Measurements from ENCODE around the gene ENC1.

The ENC1 gene

DNA sequence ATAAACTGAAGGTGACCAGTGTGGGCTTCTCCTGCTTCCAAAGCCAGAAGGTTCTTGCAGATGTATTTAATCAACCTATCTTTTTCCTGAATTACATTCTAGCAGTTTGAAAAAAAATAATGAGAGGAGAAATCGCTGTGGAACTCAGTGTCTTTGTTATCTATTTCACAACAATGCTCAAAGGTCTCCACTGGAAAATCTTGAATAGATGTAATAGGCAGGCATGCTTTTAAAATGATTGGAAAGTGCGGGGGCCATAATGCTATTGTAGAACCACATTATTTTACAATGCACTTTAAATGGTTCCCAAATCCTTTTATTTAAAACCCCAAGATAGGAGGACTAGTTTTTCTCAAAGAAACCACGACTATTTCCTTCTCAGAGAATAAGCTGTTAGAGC, 23.3 kb downstream of the ENC1 start:
- in situ Hi-C loops (cut with MboI; ENCODE audit: low sequenced_read_pairs), result no loop called here

GRCh38 chr5:74616236-74617146, 24.0 kb downstream of the ENC1 start:
- in situ Hi-C loops (cut with MboI; ENCODE audit: low sequenced_read_pairs), result no loop called here

DNA sequence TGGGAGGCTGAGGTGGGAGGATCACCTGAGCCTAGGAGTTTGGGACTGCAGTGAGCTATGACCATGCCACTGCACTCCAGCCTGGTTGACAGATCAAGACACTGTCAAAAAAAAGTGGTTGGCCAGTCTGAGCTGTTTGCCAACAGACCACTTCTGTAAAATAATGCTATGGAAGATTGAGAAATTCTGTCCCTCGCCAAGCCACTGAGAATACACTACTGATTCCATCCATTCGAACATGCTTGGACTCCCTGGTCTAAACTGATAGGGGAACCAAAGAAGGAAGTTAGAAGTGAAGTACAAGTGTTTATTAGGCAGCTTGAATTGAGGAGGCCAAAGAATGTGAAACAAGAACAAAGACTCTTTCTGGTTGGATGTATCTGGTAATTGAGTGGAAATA, 27.2 kb downstream of the ENC1 start:
- in situ Hi-C loops (cut with MboI; ENCODE audit: low sequenced_read_pairs), result no loop called here

- in situ Hi-C loops (cut with MboI; ENCODE audit: low sequenced_read_pairs), result no loop called here
Observed at GRCh38 chr5:74612045-74612444, 28.5 kb downstream of the ENC1 start.

DNA sequence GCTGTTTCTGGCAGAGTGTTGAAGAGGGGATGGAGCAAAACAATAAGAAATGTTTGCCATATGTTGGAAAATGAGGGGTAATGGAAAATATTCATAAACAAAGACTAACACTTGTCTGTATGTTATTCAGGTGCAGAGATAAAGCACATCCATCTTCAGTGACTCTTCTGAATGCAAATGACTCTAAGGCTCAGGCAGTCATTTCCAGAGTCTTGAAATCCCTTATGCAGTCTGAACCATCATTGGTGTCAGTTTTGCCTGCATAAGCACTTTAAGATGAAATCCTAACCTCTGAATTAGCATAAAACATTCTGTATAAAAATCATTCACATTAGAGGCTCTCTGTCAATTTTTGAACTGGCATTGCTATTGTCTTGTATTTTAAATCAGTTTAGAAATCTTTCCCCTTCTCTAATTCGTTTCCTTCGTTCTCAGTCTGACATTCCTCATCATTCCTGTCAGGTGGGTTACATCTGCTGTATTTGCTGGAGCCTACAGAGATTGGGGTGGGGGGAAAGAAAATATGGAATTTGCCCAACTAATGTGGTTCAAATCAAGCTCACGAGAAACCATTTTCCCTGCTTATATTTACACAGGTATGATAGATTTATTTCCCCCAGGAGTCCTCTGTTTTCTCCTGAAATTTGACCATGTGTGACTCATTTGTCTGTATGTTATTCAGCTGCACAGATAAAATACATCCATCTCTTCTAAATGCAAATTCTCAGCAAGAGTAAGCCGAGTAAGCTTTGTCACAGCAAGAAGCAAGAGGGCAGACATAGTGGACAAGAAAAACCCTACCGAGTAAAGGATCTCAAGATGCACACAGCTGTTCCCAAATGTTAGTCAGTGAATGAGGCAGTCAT, 31.6 kb downstream of the ENC1 start:
- in situ Hi-C loops (cut with MboI; ENCODE audit: low sequenced_read_pairs), result no loop called here

DNA sequence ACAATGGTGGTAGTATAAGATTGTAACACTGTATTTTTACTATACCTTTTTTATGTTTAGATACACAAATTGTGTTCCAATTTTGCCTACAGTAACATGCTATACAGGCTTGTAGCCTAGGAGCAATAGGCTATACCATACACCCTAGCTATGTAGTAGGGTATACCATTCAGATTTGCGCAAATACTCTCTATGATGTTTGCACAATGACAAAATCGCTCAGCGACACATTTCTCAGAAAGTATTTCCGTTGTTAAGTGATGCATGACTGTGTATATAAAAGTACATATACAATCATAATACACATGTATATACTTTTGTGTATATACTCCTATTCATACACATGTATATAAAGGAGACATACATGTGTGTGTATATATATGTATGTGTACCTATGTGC, 34.8 kb downstream of the ENC1 start:
- in situ Hi-C loops (cut with MboI; ENCODE audit: low sequenced_read_pairs), result no loop called here

- in situ Hi-C loops (cut with MboI; ENCODE audit: low sequenced_read_pairs), result no loop called here
Observed at GRCh38 chr5:74603376-74603775, 37.2 kb downstream of the ENC1 start.

GRCh38 chr5:74599148-74599547, 41.4 kb downstream of the ENC1 start:
- in situ Hi-C loops (cut with MboI; ENCODE audit: low sequenced_read_pairs), result no loop called here

- in situ Hi-C loops (cut with MboI; ENCODE audit: low sequenced_read_pairs), result no loop called here
Observed at GRCh38 chr5:74598731-74599130, 41.8 kb downstream of the ENC1 start.

DNA sequence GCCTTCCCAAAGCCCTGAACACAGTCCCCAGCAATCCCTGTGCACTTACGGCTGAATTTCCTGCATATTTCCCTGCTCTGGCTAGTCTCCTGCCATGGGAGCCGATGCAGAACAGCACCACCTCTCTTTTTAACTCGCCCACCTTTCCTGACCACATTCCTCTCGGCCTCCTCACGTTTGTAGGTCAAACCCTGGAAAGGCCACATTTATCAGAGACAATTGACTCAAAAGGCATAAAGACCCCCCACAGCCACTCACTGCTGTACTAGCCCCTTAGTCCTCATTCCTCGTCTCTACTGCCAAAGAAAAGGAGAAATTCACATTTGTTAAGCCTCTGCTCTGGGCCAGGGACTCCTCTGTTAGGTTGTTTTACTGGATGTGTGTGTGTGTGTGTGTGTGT, 43.6 kb downstream of the ENC1 start:
- in situ Hi-C loops (cut with MboI; ENCODE audit: low sequenced_read_pairs), result no loop called here

- in situ Hi-C loops (cut with MboI; ENCODE audit: low sequenced_read_pairs), result no loop called here
Observed at GRCh38 chr5:74595143-74595925, 45.2 kb downstream of the ENC1 start.

DNA sequence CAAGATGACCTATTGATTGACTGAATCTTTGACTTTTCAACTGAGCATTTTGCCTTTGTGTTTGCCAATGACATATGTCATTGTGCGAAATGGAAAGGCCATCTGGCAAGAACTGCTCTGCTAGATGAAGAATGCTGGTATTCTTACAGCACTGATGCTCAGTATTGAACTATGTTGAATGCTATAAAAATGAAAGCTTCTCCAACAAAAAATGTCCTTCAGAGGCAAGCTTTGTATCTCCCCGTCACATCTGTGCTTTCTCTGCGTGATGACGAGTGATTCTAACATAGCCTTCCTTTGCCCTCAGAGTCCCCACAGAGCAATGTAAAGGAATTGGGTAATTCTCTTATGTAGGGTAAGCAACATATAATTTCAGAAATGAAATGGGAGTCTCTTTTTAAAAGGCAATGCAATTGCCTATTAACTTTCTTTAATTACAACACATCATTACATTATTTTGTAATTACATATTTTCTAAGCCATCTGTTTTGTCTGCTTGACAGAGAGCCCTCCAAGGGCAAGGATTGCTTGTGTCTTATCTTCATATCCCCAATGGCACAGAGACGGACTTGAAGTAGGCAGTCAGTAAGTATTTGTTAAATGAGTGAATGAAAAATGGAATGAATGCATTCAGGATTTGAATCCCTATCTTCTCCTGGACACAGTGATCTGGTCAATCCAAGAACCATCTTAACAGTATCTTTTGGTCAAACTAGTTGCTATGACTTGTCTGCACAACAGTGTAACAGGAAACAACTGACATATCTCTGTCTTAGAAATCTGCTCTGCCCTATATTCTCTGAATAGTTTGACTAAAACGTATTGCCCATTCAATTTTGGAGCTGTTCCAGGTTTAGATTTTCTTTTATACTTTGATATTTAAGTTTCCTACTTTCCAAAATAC, 46.1 kb downstream of the ENC1 start:
- in situ Hi-C loops (cut with MboI; ENCODE audit: low sequenced_read_pairs), result no loop called here

DNA sequence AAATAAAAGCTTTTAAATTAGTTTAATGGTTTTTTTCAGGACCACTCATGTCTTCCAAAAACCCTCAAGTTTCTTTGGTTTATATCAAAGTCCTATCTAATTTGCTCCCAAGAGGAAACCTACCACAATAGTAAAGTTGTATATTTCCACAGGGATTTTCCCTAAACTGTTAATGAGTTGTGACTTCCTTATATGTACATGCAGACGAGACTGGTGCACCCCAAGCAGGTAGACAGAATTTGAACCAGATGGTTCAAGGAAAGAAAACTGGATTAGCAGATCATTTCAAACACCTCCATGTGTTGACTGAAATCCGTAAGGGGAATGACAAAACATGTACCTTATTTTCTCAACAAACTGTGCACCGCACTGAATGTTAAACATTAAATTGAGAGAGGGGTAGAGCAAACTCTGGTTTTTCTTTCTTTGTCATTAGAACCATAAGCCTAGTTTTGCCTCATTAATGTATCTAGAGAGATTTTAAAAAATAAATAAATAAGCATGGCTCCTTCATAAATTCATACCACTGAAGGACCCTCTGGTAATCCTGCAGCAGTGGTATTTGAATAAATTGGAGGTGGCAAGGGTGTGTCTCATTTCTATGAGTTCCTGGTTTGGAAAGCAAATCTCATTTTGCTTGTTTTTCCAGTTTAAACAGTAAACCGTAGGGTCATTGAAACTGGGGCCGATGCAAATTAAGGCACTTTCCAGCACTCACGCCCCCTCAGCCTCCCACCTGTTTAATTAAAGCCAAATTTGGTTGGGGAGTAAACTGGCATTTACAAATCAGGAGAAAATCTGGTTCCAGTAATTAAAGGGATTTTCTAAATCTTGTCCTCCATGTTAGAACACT, 51.1 kb downstream of the ENC1 start:
- in situ Hi-C loops (cut with MboI; ENCODE audit: low sequenced_read_pairs), result no loop called here

- in situ Hi-C loops (cut with MboI; ENCODE audit: low sequenced_read_pairs), result no loop called here
Observed at GRCh38 chr5:74588415-74588814, 52.1 kb downstream of the ENC1 start.

DNA sequence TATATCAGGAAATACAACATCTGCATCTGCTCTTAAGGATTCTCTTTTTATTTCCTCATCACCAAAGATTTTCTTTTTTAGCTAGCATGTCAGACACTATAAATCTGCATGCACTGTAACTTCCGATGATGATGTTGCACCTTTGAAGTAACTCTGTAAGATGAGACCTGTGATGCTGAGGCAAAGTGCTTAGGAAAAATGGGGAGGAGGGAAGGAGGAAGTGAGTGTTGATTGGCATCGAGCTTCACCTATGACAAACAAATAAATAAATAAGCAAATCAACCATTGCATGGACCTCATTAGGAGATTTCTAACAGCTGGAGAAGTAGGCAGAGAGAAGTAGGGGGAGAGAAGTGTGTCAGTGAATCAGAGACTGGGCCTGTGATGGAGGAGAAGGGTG, 52.6 kb downstream of the ENC1 start:
- in situ Hi-C loops (cut with MboI; ENCODE audit: low sequenced_read_pairs), result no loop called here

GRCh38 chr5:74587300-74587699, 53.2 kb downstream of the ENC1 start:
- in situ Hi-C loops (cut with MboI; ENCODE audit: low sequenced_read_pairs), result no loop called here

DNA sequence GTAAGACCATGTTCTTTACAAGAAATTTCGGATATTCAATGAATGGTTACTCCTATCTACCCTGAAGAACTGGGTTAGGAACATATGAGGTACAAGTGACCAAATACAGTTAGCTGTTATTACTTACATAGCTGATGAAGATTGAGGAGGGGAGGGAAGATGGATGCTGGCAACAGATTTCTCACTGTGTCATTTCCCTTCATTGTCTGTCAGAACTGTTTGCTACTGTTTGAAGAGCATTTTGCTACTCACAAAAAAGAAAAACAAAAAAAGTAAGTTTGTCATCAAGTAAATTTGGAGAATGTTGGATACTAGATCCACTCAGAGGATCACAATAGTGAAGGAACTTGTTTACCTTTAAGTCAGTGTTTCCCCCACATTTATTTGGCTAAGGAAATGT, 53.7 kb downstream of the ENC1 start:
- in situ Hi-C loops (cut with MboI; ENCODE audit: low sequenced_read_pairs), result no loop called here

- in situ Hi-C loops (cut with MboI; ENCODE audit: low sequenced_read_pairs), result no loop called here
Observed at GRCh38 chr5:74582853-74583252, 57.7 kb downstream of the ENC1 start.

DNA sequence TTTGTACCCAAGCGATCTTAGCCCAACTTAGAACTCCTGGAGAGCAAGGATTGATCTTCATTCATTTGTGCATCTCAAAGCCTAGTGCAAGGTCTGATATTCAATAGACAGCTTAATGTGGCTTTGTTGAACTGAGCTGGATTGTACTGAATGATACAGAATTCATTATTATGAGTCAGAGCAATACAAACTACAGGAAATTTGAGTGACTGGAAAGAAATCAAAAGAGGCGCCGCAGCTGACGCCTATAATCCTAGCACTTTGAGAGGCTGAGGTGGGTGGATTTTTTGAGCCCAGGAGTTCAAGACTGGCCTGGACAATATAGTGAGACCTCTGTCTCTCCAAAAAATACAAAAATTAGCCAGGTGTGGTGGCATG, 58.6 kb downstream of the ENC1 start:
- in situ Hi-C loops (cut with MboI; ENCODE audit: low sequenced_read_pairs), result no loop called here

Data from HL-60/S4 (cell line).